Endothelial cell of hepatic sinusoid (primary cell): ENCODE data around the gene SLC6A3.

Source experiments
- in situ Hi-C: cut with HindIII; loops from 2 replicates; pipeline ENCODE4 v1.10.0; 2017; ENCODE audit warnings: low sequenced_read_pairs

SLC6A3 gene

GRCh38 chr5:1357946-1358725 lies 87.1 kb downstream of the SLC6A3 start:
- in situ Hi-C loops: no loop called here

GRCh38 chr5:1356873-1357787 lies 88.1 kb downstream of the SLC6A3 start:
- in situ Hi-C loops: no loop called here

GRCh38 chr5:1354576-1354975 lies 90.7 kb downstream of the SLC6A3 start:
- in situ Hi-C loops: no loop called here

DNA sequence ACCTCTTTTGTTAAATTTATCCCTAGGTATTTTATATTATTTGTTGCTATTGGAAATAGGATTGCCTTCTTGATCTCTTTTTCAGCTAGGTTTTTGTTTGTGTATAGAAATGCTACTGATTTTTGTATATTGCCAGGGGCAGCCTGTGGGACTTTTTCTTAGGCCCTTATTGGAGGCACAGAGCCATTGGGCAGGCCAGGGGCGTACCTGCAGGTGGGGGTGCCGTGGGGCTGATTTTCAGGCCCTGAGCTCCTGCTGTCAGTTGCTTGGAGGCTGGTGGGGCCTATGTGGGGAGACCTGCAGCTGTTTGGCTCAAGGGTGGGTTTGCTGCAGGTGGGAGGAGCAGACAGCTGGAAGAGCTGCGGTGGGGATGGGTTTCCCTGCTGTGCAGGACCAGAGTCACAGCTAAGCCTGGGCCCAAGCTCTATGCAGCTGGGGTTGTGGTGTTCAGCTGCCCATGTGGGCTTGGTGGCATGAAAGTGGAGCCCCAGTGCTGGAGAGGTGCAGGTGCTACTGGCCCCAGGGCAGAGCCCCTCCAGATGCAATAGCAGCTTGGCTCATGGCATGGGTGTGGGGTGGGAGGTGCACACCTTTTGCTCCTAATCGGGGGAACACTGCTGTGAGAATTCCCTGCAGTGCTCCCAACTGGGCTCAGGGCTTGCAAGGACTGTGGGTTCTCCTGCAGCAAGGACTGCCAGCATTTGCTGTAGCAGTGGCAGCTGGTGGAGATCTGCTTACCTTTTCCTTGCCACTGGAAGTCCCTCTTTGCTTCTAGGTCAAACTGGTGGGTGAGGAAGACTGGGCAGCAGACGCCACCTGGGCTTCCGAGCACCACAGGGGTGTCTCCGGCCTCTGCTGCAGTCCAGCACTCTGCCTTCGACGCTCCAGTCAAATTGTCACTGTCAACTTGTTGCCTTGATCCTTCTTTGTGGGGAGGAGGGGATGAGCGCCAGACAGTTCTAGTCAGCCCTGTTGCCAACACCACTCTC lies 92.7 kb downstream of the SLC6A3 start:
- in situ Hi-C loops: no loop called here

GRCh38 chr5:1351156-1351555 lies 94.1 kb downstream of the SLC6A3 start:
- in situ Hi-C loops: no loop called here

GRCh38 chr5:1349246-1349645 lies 96.0 kb downstream of the SLC6A3 start:
- in situ Hi-C loops: no loop called here

- in situ Hi-C loops: no loop called here
These were observed 96.3 kb downstream of the SLC6A3 start for GRCh38 chr5:1348986-1349245.

DNA sequence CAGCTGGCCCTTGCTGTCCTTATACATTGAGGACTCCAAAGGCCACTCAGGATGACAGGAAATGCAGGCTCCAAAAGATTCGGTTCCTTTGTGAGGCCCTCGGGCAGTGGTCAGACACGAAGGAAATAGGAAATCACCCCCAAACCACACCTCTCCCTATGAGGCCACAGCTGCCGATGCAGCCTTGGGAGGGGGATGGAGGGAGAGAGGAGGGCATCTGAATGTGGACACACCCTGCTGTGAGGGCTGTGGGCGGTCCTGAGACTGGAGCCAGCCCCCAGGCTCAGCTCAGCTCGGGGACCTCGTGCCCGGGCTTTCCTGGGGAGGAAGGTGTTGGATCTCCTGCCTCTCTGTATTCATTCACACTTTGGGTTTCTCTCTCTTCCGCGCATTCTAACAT lies 97.7 kb downstream of the SLC6A3 start:
- in situ Hi-C loops: no loop called here

DNA sequence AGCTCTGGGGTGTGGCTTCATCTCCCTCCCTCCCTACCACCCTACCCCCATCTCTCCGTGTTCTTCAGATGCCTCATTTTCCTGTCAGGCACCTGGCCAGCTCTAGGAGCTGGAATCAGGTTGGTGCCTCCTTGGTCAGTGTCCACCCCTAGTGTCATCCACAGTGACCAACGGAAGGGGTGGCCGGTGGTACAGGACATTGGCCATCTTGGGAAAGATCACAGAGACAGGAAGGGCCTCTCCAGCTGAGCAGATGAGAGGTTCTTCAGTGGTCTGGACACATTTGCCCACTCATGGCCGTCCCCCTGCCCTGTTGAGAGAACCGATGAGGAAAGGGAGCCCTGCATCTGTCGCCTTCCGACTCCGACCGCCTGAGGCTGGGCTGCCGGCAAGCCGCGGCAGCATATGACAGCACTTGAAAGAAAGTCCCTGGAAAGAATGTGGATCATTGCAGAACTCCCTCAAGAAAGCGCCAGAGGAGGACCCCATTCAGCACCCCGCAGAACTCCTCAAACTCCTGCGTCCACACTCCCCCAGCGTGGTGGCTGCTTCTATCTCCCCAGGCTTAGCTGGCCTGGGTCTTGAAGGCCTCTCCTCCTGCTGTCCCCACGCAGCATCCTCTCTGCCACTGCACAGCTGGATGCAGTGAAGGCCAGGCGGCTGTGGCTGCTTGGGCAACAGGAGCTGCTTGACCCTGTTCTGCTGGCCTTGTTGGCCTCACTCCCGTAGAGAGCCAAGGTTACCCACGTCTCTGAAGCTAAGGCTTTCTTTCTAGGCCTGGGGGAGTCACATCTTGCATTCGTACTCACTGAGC lies 98.4 kb downstream of the SLC6A3 start:
- in situ Hi-C loops: no loop called here

GRCh38 chr5:1345876-1346626 lies 99.2 kb downstream of the SLC6A3 start:
- in situ Hi-C loops: no loop called here

DNA sequence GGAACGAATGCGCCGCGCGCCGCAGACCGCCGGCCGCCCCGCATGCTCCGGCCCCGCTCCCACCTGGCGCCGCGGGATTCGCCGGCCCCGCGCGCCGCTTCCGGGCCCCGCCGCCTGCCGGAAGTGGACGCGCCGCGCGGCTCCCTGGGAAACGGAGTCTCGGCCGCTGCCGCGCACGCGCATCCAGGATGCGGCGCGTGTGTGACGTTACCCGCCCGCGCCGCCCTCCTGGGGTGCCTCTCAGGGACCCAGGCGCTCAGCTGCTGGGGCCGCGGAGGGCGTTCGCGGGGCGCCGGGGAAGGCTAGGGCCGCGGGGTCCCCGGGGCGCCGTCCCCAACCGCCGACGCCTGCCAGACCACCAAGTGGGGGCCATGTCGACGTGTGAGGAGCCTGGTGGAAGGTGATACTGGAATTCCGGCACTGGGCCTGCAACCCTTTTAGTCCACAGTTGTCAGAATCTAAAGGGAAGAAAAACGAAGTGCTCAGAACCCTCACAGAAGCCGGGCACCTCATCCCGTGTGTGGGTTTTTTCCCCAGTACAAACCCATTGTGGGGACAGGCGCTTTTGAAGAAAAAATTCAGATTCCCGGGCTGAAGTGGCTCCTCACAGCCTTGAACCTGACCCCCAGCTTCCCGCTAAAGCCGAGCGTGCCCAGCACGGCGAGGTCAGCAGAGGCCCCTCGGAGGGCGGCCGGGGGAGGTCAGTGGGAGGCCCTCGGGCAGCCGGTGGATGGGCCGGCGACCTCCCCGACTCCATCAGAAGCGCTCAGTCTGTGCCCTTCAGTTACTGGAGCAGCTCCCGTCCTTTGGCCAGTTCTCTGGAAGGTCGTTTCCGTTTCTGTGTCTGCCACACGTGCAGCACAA lies 100.0 kb downstream of the SLC6A3 start, which contains the start of gene CLPTM1L:
Gene CLPTM1L (minus strand): TSS at position 125 of the 864 bp plus-strand sequence. CDS start 258 bp downstream, outside the sequence.
- in situ Hi-C loops: no loop called here

GRCh38 chr5:1343931-1344901 lies 101.0 kb downstream of the SLC6A3 start:
- in situ Hi-C loops: no loop called here

- in situ Hi-C loops: no loop called here
These were observed 101.9 kb downstream of the SLC6A3 start for GRCh38 chr5:1343315-1343751.
